Measurements from ENCODE around the gene PHF21B.

PHF21B gene

DNA sequence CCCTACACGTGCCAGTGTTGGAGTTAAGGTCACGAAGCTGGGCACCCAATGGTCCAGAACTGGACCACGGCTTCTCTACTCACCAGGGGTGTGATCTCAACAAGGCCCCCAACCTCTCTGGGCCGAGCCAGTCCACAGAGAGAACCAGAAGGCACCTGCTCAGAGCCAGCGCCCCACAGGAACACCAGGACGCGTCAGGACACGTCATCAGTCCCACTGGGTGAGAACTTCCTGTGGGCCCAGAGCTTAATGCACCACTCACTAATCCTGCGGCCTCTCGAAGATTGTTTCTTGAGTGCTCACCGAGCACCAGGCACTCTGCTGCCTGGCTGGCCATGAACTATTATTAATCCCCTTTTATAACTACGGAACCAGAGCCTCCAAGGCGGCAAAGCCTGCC is 10.1 kb downstream of the PHF21B start:
- ChIA-PET CTCF (no interaction called here), POLR2A (ENCODE audit: low non-redundant PET) (no interaction called here)
- no peak for DNase-seq (ENCODE audit: low spot score)
- TF ChIP-seq, protein P1, sequence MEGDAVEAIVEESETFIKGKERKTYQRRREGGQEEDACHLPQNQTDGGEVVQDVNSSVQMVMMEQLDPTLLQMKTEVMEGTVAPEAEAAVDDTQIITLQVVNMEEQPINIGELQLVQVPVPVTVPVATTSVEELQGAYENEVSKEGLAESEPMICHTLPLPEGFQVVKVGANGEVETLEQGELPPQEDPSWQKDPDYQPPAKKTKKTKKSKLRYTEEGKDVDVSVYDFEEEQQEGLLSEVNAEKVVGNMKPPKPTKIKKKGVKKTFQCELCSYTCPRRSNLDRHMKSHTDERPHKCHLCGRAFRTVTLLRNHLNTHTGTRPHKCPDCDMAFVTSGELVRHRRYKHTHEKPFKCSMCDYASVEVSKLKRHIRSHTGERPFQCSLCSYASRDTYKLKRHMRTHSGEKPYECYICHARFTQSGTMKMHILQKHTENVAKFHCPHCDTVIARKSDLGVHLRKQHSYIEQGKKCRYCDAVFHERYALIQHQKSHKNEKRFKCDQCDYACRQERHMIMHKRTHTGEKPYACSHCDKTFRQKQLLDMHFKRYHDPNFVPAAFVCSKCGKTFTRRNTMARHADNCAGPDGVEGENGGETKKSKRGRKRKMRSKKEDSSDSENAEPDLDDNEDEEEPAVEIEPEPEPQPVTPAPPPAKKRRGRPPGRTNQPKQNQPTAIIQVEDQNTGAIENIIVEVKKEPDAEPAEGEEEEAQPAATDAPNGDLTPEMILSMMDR (conservative IDR thresholded peaks at IDR 0.05; ENCODE audit: low read depth): no peak
- no peak overlapping the region for H3K27ac ChIP-seq

DNA sequence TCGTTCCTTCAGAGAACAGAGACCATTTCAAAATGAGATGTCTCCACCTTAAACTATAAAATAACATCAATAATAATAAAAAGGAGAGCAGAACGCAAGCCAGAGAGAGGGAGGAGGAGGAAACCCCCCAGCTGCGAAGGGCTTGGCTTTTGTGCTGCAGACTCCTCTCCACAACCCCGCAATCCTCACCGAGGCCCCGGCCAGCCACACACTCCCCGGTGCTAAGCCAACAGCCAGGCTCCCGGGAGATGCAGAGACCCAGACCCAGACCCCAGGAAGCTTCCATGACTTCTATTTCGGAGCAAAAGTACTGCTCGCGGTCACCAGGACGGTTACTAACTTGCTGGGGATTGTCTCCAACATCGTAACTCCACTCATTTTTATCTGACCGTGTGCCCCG is 10.6 kb downstream of the PHF21B start:
- ChIA-PET POLR2A (ENCODE audit: low non-redundant PET) (no interaction called here), CTCF (no interaction called here)
- TF ChIP-seq, protein P1 (conservative IDR thresholded peaks at IDR 0.05; ENCODE audit: low read depth): no peak
- H3K27ac ChIP-seq: no peak overlapping the region
- no peak for DNase-seq (ENCODE audit: low spot score)

DNA sequence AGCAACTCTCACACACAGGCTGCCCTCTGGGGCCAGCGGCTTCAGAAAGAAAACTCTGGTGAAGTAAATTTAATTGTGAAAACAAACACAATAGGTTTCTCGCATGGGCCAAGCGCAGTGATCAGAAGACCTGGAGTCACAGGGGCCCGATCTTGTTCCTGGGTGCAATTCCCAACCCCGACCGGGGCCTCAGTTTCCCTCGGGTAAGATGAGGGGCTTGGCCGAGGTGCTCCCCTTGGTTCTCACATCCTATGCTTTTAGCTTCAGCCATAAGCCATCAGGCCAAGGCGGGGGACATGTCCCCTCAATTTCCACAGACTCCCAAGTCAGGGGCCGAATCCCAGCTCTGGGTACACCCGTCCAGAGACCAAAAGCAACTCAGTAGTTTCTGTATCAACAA is 11.5 kb downstream of the PHF21B start:
- no peak overlapping the region for H3K27ac ChIP-seq
- CTCF ChIA-PET: no interaction called here
- POLR2A ChIA-PET (ENCODE audit: low non-redundant PET): no interaction called here
- DNase-seq (ENCODE audit: low spot score): no peak
- TF ChIP-seq, protein P1 (conservative IDR thresholded peaks at IDR 0.05; ENCODE audit: low read depth): no peak

DNA sequence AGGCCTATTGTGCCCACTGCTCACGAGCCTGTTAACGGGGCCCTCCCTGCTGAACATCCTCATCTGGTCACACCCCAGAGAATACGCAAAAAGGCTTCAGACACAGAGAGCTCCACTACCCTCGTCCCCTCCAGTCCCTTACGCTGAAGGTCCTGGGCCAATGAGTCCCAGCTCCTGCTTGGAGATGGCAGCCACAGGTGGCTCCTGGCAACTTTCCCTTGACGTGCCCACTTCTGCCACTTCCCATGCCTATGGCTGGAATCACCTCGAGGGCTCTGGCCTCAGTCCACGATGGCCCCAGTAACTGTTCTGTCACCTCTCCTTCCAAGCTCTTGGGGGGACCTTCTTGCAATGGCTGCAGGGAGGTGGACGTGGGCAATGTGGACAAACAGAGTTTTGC is 12.7 kb downstream of the PHF21B start:
- POLR2A ChIA-PET (ENCODE audit: low non-redundant PET): no interaction called here
- TF ChIP-seq, protein P1 (conservative IDR thresholded peaks at IDR 0.05; ENCODE audit: low read depth): no peak
- no peak overlapping the region for H3K27ac ChIP-seq
- CTCF ChIA-PET: no interaction called here
- DNase-seq (ENCODE audit: low spot score): no peak

DNA sequence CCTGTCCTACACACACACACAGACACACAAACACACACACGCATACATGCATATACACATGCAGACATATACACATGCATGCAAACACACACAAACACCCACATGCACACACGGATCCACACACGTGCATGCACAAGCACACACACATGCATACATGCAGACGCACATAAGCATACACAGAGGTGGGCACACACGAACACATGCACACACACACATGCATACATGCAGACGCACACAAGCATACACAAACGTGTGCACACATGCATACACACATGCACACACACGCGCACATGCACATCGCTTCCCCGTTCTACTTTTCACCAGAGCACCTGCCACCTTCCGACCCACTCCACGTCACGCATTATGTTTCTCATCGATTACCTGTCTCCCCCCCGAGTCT is 13.2 kb downstream of the PHF21B start:
- TF ChIP-seq, protein P1 (conservative IDR thresholded peaks at IDR 0.05; ENCODE audit: low read depth): no peak
- ChIA-PET CTCF (no interaction called here), POLR2A (ENCODE audit: low non-redundant PET) (no interaction called here)
- no peak for DNase-seq (ENCODE audit: low spot score)
- no peak overlapping the region for H3K27ac ChIP-seq

DNA sequence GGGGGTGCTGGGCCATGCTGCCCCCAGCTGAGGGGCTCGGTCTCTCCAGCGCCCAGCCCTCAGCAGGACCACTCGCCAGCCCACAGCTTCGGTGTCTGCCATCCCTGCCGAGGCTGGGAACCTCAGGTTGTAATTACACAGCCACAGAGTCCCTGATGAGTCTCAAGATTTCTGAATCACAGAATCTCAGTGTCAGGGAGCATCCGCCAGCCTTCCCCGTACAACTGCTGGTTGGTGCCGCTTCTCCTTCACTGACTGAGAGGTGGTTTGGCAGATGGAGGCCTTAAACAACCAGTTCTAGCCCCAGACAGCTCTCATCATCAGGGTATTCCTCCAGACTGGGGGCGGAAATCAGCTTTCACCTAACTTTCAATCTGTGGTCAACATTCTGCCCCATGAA is 13.7 kb downstream of the PHF21B start:
- ChIA-PET CTCF (no interaction called here), POLR2A (ENCODE audit: low non-redundant PET) (no interaction called here)
- DNase-seq (ENCODE audit: low spot score): no peak

More for the DNA sequence above, 13.7 kb downstream of the PHF21B start:
- no peak overlapping the region for H3K27ac ChIP-seq
- TF ChIP-seq, protein P1 (conservative IDR thresholded peaks at IDR 0.05; ENCODE audit: low read depth): no peak
